Neural progenitor cell (in vitro differentiated cells): ENCODE data around the gene RALB. TPM values are rescaled to one million over a fixed set of nuclear protein-coding genes. Genes with fewer than 3 reads are reported as not detected.

Source experiments
- DNase-seq: peaks from one replicate; pipeline ENCODE4 v3.0.0-alpha.2; 2016; ENCODE audit warnings: low spot score
- H2AFZ ChIP-seq: fragments of 200-600 bp; sonication (generic); replicated peaks from 2 replicates; pipeline ENCODE4 v1.6.1; 2016; ENCODE audit warnings: antibody characterized with exemption
- H3F3A ChIP-seq: fragments of 200-600 bp; sonication (generic); 2 replicates; pipeline ENCODE4 v1.6.1; 2016; ENCODE audit warnings: antibody characterized with exemption, low read depth
- H3K27ac ChIP-seq: fragments of 200-600 bp; sonication (generic); 2 replicates; pipeline ENCODE4 v1.5.1; 2016; ENCODE audit warnings: mild to moderate bottlenecking
- H3K27me3 ChIP-seq: fragments of 200-600 bp; sonication (generic); 2 replicates; pipeline ENCODE4 v1.6.1; 2016; ENCODE audit warnings: mild to moderate bottlenecking, moderate library complexity
- H3K36me3 ChIP-seq: fragments of 200-600 bp; sonication (generic); 2 replicates; pipeline ENCODE4 v1.5.1; 2016
- H3K4me1 ChIP-seq: fragments of 200-600 bp; sonication (generic); 2 replicates; pipeline ENCODE4 v1.6.1; 2016; ENCODE audit warnings: mixed run types
- H3K4me2 ChIP-seq: fragments of 200-600 bp; sonication (generic); 2 replicates; pipeline ENCODE4 v1.6.1; 2016
- H3K4me3 ChIP-seq: fragments of 200-600 bp; sonication (generic); 2 replicates; pipeline ENCODE4 v1.5.1; 2016
- H3K79me2 ChIP-seq: fragments of 200-600 bp; sonication (generic); 2 replicates; pipeline ENCODE4 v1.6.1; 2016; ENCODE audit warnings: low read depth
- H3K9ac ChIP-seq: fragments of 200-600 bp; sonication (generic); 2 replicates; pipeline ENCODE4 v1.6.1; 2016
- H3K9me3 ChIP-seq: fragments of 200-600 bp; sonication (generic); 2 replicates; pipeline ENCODE4 v1.5.1; 2016; ENCODE audit warnings: low read depth
- H4K20me1 ChIP-seq: fragments of 200-600 bp; sonication (generic); 2 replicates; pipeline ENCODE4 v1.6.1; 2016; ENCODE audit warnings: low read depth
- H3K27ac Mint-ChIP-seq: 3 replicates; pipeline ENCODE4 v1.8.0; 2021; ENCODE audit warnings: mixed read lengths
- H3K27me3 Mint-ChIP-seq: 2 replicates; pipeline ENCODE4 v1.8.0; 2022; ENCODE audit warnings: low read depth, mild to moderate bottlenecking, inconsistent platforms, moderate library complexity, mixed read lengths; ENCODE audit not compliant: insufficient read depth
- H3K36me3 Mint-ChIP-seq: 3 replicates; pipeline ENCODE4 v1.8.0; 2021; ENCODE audit warnings: mixed read lengths
- H3K4me1 Mint-ChIP-seq: 3 replicates; pipeline ENCODE4 v1.8.0; 2021; ENCODE audit warnings: mixed read lengths
- H3K4me3 Mint-ChIP-seq: 3 replicates; pipeline ENCODE4 v1.8.0; 2021; ENCODE audit warnings: mild to moderate bottlenecking, moderate library complexity, mixed read lengths
- H3K9me3 Mint-ChIP-seq: 3 replicates; pipeline ENCODE4 v1.8.0; 2020; ENCODE audit warnings: mixed read lengths
- CTCF ChIP-seq: fragments of 200-600 bp; sonication (generic); IDR thresholded peaks from 2 replicates; pipeline ENCODE4 v1.5.1; 2017; ENCODE audit warnings: antibody characterized with exemption, mild to moderate bottlenecking
- EZH2 ChIP-seq: fragments of 200-600 bp; sonication (generic); IDR thresholded peaks from 2 replicates; pipeline ENCODE4 v1.6.1; 2017; ENCODE audit warnings: antibody characterized with exemption, mild to moderate bottlenecking, moderate library complexity
- EZH2phosphoT487 ChIP-seq: fragments of 200-600 bp; sonication (generic); IDR thresholded peaks from 2 replicates; pipeline ENCODE4 v1.6.1; 2017; ENCODE audit warnings: antibody characterized with exemption
- total RNA-seq: library from RNA; depleted of rRNA; stranded (reverse); fragments of >200 nt; gene quantifications from 2 replicates; pipeline ENCODE4 v1.2.3, GENCODE V29; 2015; ENCODE audit warnings: low replicate concordance

RALB gene
- total RNA-seq, 1 donor from 2014 or later, result 79.8 TPM

DNA sequence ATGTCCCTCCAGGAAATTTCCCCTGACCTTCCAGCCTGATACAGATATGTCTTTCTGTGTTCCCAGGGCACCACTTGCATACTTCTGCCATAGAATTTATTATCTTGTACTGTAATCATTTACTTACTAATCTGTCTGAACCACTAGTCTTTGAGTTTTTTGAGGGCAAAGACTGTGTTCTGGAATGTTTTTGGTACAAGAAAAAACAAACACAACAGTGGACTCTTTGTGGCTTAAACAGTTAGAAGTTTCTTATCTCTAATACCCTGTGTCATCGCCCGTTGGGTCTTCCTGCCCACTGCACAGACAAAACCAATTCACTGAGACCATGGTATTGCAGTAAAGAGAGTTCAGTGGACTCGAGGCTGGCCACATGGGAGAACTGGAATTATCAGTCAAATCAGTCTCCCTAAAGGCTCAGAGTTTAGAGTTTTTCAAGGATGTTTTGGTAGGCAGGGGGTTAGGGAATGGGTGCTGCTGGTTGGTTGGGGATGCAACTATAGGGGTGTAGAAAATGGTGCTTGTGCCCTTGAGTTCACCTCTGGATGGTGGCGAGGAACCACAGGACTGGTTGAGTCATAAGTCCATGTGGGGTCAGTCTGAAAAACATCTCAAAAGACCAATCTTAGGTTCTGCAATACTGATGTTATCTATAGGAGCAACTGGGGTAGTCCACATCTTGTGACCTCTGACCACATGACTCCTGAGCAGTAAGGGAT lies 20.3 kb downstream of the RALB start:
- no peak overlapping the region for H3K4me2 ChIP-seq
- H4K20me1 ChIP-seq, result peaks cover 1% of the 10 kb centered on the region
- peaks cover 6% of the 10 kb centered on the region for H3K36me3 Mint-ChIP-seq
- H3K4me1 ChIP-seq, result peaks cover 2% of the 10 kb centered on the region
- H3K27me3 ChIP-seq, result no peaks in the 10 kb centered on the region
- H3K9ac ChIP-seq, result no peak overlapping the region
- H3K27ac ChIP-seq, result no peak overlapping the region
- H3K4me3 Mint-ChIP-seq, result no peak overlapping the region
- H3K79me2 ChIP-seq, result peaks cover 33% of the 10 kb centered on the region
- H3K9me3 Mint-ChIP-seq, result peaks cover 5% of the 10 kb centered on the region
- H3K9me3 ChIP-seq, result no peaks in the 10 kb centered on the region
- H2AFZ ChIP-seq, result no peak overlapping the region
- H3K27ac Mint-ChIP-seq, result no peak overlapping the region
- no peaks in the 10 kb centered on the region for H3K36me3 ChIP-seq
- no peak for TF ChIP-seq CTCF
- TF ChIP-seq EZH2phosphoT487, result no peak
- no peak for TF ChIP-seq EZH2
- H3K4me1 Mint-ChIP-seq, result no peaks in the 10 kb centered on the region
- no peak for DNase-seq
- H3K27me3 Mint-ChIP-seq, result no peaks in the 10 kb centered on the region
- H3F3A ChIP-seq, result peaks cover 4% of the 10 kb centered on the region
- H3K4me3 ChIP-seq, result no peak overlapping the region

DNA sequence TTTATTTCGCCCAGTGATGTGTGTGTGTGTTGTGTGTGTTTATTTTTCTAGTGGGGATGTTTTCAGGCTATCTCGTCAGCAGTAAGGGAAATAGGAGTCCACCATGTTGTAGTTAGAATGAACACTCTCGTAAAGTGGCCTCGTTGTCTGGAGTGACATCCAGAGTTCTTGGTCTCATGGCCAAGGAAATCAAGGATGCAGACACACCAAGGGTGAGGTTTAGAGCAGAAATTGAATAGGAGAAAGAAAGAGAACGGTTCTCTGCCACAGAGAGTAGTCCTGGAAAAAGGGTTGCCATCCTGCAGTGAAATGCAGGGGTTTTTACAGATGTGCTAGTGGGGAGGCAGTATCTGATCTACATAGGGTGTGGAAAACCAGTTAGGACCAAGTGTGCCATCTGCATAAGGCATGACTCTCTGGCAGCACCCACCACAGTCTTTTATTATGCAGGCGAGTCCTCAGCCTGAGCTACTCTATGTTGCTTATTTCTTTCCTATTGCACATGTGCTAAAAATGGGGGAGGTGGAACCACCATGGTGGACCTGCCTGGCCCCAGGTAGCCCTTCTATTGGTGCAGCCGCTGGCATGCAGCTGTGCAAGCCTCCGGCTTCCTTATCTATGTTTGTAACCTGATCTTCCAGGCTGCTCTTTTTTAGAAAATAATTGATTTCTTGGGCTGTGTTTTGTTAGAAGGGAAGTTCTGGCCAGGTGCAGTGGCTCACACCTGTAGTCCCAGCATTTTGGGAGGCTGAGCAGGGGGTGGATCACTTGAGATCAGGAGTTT lies 23.2 kb downstream of the RALB start:
- Histone ChIP-seq H3K9me3 (no peaks in the 10 kb centered on the region), H3K79me2 (peaks cover 33% of the 10 kb centered on the region), H3K4me1 (peaks cover 20% of the 10 kb centered on the region), H3K9ac (no peak overlapping the region), H3K36me3 (no peaks in the 10 kb centered on the region), H4K20me1 (peaks cover 19% of the 10 kb centered on the region), H3K4me2 (no peak overlapping the region), H2AFZ (no peak overlapping the region), H3K4me3 (no peak overlapping the region), H3F3A (peaks cover 19% of the 10 kb centered on the region), H3K27me3 (no peaks in the 10 kb centered on the region), H3K27ac (no peak overlapping the region)
- TF ChIP-seq CTCF (no peak), EZH2 (no peak), EZH2phosphoT487 (no peak)
- peaks cover 3% of the 10 kb centered on the region for H3K4me1 Mint-ChIP-seq
- H3K4me3 Mint-ChIP-seq, result no peak overlapping the region
- peaks cover 7% of the 10 kb centered on the region for H3K9me3 Mint-ChIP-seq
- no peak overlapping the region for H3K27ac Mint-ChIP-seq
- no peak for DNase-seq
- peaks cover 14% of the 10 kb centered on the region for H3K36me3 Mint-ChIP-seq
- H3K27me3 Mint-ChIP-seq, result peaks cover 3% of the 10 kb centered on the region

- Histone ChIP-seq H3K9ac (no peak overlapping the region), H2AFZ (no peak overlapping the region), H3F3A (peaks cover 19% of the 10 kb centered on the region), H4K20me1 (peaks cover 19% of the 10 kb centered on the region), H3K4me3 (no peak overlapping the region), H3K4me1 (peaks cover 20% of the 10 kb centered on the region), H3K79me2 (peaks cover 30% of the 10 kb centered on the region), H3K4me2 (peak overlapping the region; percentile 70), H3K27ac (peak overlapping the region; percentile 91), H3K27me3 (no peaks in the 10 kb centered on the region), H3K9me3 (no peaks in the 10 kb centered on the region), H3K36me3 (no peaks in the 10 kb centered on the region)
- DNase-seq, result no peak
- Mint-ChIP-seq H3K36me3 (peaks cover 15% of the 10 kb centered on the region), H3K9me3 (peaks cover 7% of the 10 kb centered on the region), H3K4me3 (no peak overlapping the region), H3K27ac (no peak overlapping the region), H3K4me1 (peaks cover 3% of the 10 kb centered on the region), H3K27me3 (peaks cover 3% of the 10 kb centered on the region)
- TF ChIP-seq CTCF, result no peak
- no peak for TF ChIP-seq EZH2
- no peak for TF ChIP-seq EZH2phosphoT487
These were observed 25.0 kb downstream of the RALB start for GRCh38 chr2:120277505-120278205.
